Activated T-helper 17 cell treated with anti-CD3 and anti-CD28 coated beads, Interleukin-2, amount 50 U/mL, for 72 hours (primary cell): ENCODE results near the gene CDKN2AIP. TPM values are rescaled to one million over a fixed set of nuclear protein-coding genes. Genes with fewer than 3 reads are reported as not detected.
A peak's percentile ranks its signal among the peaks of the same experiment; 100 is the strongest.

ENCODE experiments used
- ATAC-seq: fragments of 150-1000 bp; cut with Tn5 transposase; replicated peaks from 2 replicates; pipeline ENCODE4 v1.10.0; 2021; ENCODE audit warnings: mild to moderate bottlenecking, moderate library complexity
- H3K27ac Mint-ChIP-seq: one replicate; pipeline ENCODE4 v1.8.0; 2022; ENCODE audit warnings: mixed read lengths
- H3K27me3 Mint-ChIP-seq: one replicate; pipeline ENCODE4 v1.8.0; 2022; ENCODE audit warnings: mixed read lengths
- H3K36me3 Mint-ChIP-seq: one replicate; pipeline ENCODE4 v1.8.0; 2022; ENCODE audit warnings: low read depth, mild to moderate bottlenecking, mixed read lengths
- H3K4me1 Mint-ChIP-seq: one replicate; pipeline ENCODE4 v1.8.0; 2022; ENCODE audit warnings: mixed read lengths
- H3K4me3 Mint-ChIP-seq: one replicate; pipeline ENCODE4 v1.8.0; 2022; ENCODE audit warnings: mild to moderate bottlenecking, mixed read lengths
- H3K9me3 Mint-ChIP-seq: one replicate; pipeline ENCODE4 v1.8.0; 2022; ENCODE audit warnings: mixed read lengths
- total RNA-seq, 2 donors: library from RNA; stranded (reverse); gene quantifications; one replicate each; pipeline ENCODE4 v1.2.3, GENCODE V29; 2022

CDKN2AIP gene
- total RNA-seq, 2 donors from 2014 or later, result 16.3 to 32.2 TPM

DNA sequence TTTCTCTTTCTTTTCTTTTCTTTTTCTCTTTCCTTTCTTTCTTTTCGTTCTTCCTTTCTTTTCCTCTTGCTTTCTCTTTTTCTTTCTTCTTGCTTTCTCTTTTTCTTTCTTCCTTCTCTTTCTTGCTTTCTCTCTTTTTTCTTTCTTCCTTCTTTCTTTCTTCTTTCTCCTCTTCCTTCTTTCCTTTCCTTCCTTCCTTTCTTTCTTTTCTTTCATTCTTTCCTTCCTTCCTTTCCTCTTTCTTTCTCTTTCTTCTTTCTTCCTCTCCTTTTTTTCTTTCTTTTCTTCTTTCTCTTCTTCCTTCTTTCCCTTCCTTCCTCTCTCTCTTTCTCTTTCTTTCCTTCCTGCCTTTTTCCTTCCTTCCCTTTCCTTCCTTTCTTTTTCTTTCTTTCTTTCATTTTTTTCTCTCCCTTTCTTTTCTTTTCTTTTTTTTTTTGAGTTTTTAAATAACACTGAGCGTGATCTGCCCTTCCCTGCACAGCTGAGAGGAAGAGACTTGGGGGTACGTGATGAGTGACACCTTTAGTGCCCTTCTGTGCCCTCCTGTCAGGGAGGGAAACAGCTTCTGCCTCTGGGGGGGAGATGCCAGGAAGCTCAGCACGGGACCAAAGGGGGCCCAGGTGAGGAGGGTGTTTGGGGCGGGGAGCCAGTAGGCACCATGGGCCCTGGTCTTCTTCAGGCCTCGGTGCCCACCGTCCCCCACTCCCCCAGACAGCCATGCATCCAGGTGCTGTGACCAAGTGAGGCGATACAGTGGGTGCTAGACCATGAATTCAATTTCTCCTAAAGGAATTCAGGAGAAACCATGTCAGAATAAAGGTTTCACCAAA lies 36.6 kb upstream of the CDKN2AIP start:
- no peaks in the 10 kb centered on the region for H3K9me3 Mint-ChIP-seq
- H3K27ac Mint-ChIP-seq, result peak overlapping the region; percentile 97
- peaks cover 13% of the 10 kb centered on the region for H3K4me1 Mint-ChIP-seq
- no peak for ATAC-seq
- no peaks in the 10 kb centered on the region for H3K36me3 Mint-ChIP-seq
- peak overlapping the region; percentile 87 for H3K4me3 Mint-ChIP-seq
- no peaks in the 10 kb centered on the region for H3K27me3 Mint-ChIP-seq

DNA sequence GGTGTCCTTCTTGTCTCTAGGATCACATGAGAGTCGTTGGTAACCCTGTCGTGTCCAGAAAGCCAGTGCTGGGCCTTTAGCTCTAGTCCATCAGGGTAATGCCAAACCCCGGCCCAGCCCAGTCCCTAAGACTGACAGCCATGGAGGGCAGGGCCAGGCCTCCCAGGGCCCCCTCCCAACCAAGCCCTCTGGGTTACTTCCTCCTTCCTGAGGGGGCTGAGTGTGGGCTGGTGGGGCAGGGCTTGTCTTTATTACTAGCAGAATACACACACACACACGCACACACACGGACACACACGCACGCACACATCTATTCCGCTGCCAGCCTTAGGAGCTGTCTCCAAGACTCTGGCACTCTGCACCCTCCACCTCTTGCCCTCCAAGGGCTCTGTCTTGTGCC lies 35.6 kb upstream of the CDKN2AIP start:
- no peak for ATAC-seq
- Mint-ChIP-seq H3K27me3 (no peaks in the 10 kb centered on the region), H3K27ac (no peak overlapping the region), H3K4me3 (peak overlapping the region; percentile 87), H3K36me3 (no peaks in the 10 kb centered on the region), H3K9me3 (no peaks in the 10 kb centered on the region), H3K4me1 (peaks cover 13% of the 10 kb centered on the region)

DNA sequence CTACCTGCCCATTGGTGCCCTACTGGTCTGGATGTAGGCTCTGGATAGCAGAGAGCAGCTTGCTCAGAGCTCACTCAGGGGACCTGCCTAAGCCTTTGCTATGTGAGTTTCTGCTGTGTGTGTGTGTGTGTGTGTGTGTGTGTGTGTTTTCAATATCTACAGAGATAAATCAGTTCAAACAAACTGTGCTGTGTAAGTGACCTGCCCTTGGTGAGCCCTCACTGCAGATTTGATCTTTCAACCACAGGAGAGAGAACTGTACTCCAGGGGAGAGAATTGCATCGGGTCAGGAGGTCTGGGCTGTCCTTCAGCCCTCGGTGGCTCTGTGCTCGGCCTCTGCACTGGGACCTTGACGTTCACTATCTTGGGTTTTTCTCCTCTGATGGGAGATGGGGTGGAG lies 35.0 kb upstream of the CDKN2AIP start:
- H3K9me3 Mint-ChIP-seq, result no peaks in the 10 kb centered on the region
- H3K4me1 Mint-ChIP-seq, result peaks cover 13% of the 10 kb centered on the region
- H3K27me3 Mint-ChIP-seq, result no peaks in the 10 kb centered on the region
- no peak for ATAC-seq
- no peak overlapping the region for H3K27ac Mint-ChIP-seq
- H3K4me3 Mint-ChIP-seq, result no peak overlapping the region
- H3K36me3 Mint-ChIP-seq, result no peaks in the 10 kb centered on the region

DNA sequence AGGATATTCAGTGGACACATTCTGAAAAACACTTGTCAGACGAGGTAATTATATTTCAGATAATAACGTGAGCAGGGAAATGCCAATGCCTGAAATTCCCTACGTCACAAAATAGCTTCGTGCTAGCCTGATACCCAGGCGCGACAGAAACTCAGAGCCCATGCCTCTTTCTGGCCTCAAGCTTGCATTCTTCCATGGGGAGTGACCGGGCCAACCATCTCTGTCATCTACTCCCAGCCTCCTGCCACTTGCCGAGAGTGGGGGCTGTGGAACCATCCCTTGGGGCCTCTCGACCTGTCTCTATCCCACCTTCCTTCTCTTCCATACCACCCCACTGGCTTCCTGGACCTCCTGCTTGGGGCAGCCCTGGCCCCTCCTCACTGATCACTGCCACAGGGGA lies 34.5 kb upstream of the CDKN2AIP start:
- H3K9me3 Mint-ChIP-seq, result no peaks in the 10 kb centered on the region
- no peaks in the 10 kb centered on the region for H3K36me3 Mint-ChIP-seq
- no peak overlapping the region for H3K27ac Mint-ChIP-seq
- H3K4me1 Mint-ChIP-seq, result peaks cover 8% of the 10 kb centered on the region
- no peak overlapping the region for H3K4me3 Mint-ChIP-seq
- H3K27me3 Mint-ChIP-seq, result no peaks in the 10 kb centered on the region
- ATAC-seq, result no peak

DNA sequence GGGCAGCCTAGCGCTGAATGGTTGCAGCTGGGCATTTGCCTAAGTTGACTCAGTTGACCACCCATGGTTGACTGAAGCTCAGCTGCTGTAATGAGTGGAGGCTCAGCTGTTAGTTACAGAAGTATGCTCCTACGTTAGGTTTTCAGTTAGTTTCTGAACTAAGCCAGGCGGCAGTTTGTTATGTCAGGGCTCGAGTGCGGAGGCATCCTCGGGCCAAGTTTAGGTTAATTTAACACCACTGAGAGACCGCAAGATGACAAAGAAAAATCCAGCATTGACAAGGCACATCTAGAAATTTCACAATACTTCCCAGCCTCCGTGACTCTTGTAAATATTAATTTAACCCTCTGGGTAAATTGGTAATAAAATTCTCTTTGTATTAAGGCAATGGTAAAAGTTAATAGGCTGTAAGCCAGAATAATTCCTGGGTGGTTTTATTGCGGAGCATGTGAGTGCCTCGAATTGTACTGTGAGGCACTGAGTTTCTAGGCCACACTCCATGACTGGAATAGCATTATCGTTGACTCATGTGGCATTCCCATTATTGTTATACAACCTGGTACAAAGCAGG lies 33.1 kb upstream of the CDKN2AIP start:
- ATAC-seq, result no peak
- H3K27me3 Mint-ChIP-seq, result no peaks in the 10 kb centered on the region
- H3K36me3 Mint-ChIP-seq, result no peaks in the 10 kb centered on the region
- H3K9me3 Mint-ChIP-seq, result no peaks in the 10 kb centered on the region
- peaks cover 8% of the 10 kb centered on the region for H3K4me1 Mint-ChIP-seq
- no peak overlapping the region for H3K4me3 Mint-ChIP-seq
- no peak overlapping the region for H3K27ac Mint-ChIP-seq

DNA sequence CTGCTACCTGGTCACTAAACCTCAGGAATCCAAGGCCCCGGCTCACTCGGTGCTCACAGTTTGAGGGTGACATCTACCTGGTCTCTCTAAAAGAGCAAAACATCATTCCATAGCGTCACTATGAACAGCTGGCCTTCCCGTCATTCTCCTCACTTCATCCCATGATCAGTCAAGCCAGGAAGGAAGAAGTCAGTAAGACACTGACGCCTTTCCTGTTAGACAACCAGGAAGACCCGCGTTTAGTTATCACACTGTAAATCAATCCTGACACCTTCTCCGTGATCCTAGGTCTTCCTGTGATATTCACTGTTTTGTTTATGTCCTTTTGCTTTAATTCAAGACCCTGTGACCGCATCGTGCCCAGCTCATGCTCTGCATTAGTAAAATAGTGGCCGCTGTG lies 31.6 kb upstream of the CDKN2AIP start:
- Mint-ChIP-seq H3K36me3 (no peaks in the 10 kb centered on the region), H3K4me3 (no peak overlapping the region), H3K4me1 (peaks cover 2% of the 10 kb centered on the region), H3K27me3 (no peaks in the 10 kb centered on the region), H3K27ac (no peak overlapping the region), H3K9me3 (no peaks in the 10 kb centered on the region)
- no peak for ATAC-seq

DNA sequence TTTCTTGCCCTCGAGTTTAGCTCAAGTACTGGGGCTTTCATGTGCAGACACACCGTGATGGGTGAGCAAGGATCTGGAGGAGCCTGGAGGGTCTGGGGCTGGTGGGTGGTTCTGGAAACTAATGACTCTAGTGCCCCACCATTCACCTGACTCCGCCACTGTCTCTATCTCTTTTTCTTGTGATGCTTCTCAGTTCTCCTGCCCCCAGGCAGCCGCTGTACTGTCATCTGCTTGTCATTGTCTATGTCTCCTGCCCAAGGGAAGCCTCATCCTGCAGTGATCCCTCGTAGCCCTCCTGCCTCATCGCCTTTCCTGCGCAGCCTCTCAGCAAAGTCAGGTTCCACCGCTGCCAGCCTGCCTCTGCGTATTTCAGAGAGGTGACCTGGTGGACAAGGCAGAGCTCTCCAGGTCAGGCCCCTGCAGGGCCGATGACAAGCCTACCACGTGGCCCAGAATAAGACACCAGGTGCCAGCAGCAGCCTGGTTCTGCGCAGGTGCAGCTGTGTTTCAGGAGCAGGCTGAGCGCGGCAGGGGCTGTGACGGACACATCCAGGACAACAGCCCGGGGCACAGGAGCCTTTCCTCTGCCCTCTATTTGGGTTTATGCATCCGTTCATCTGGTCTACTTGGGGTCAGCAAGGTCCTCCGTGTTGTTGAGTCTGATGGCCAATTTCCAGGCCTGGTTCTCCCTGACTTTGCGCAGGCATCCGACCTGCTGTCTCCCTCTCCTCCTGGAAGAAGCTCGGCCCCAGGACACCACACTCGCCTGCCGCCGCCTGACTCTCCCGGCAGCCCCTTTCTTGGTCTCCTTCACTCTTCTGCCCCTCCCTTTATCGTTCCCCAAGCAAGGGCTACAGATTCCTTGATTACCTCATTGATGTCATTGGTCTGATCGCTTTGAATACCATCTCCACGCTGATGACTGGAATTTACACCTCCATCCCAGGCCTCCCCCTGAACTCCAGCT lies 30.9 kb upstream of the CDKN2AIP start:
- no peaks in the 10 kb centered on the region for H3K9me3 Mint-ChIP-seq
- no peak overlapping the region for H3K27ac Mint-ChIP-seq
- no peak overlapping the region for H3K4me3 Mint-ChIP-seq
- no peaks in the 10 kb centered on the region for H3K27me3 Mint-ChIP-seq
- H3K36me3 Mint-ChIP-seq, result no peaks in the 10 kb centered on the region
- no peaks in the 10 kb centered on the region for H3K4me1 Mint-ChIP-seq
- no peak for ATAC-seq

DNA sequence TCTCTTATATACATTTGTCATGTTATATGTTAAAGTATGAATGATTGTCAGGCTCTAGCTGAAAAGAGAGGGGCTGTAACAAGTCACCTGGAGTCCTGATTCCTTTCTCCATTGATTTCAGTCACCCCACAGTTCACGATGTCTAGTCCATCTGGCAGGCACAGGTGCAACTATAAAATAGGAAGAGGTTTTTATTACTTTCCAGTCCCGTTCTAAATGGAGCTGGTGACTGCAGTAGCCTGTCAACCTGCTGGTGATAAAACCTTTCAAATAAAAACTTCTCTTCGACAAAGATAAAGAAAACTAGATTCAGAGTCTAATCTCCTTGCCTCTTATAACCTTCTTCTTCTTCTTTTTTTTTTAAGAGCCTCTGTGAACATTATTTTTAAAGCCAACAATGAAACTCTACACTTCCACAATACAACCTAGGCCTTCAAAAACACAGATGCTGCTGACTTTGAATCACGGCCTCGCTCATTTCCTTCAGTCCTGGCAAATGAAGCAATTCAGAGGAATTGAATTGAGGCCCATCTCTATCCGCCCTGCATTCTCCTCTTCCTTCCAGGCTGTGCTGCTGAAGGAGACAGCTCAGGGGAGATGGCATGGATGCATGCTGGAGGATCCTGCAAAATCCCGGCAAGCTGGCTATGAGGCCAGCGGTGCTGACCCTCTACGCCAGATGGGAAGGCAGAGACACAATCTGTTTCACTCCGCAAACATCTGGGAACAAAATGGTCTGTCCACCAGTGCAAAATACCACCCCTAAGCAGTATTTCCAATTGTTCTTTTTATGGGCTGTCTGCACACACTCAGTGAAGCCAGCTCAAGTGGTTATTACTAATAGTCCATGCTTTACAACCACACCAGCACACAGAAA lies 27.3 kb upstream of the CDKN2AIP start:
- Mint-ChIP-seq H3K4me3 (no peak overlapping the region), H3K27me3 (no peaks in the 10 kb centered on the region), H3K27ac (no peak overlapping the region), H3K36me3 (no peaks in the 10 kb centered on the region), H3K4me1 (no peaks in the 10 kb centered on the region), H3K9me3 (no peaks in the 10 kb centered on the region)
- ATAC-seq, result no peak

DNA sequence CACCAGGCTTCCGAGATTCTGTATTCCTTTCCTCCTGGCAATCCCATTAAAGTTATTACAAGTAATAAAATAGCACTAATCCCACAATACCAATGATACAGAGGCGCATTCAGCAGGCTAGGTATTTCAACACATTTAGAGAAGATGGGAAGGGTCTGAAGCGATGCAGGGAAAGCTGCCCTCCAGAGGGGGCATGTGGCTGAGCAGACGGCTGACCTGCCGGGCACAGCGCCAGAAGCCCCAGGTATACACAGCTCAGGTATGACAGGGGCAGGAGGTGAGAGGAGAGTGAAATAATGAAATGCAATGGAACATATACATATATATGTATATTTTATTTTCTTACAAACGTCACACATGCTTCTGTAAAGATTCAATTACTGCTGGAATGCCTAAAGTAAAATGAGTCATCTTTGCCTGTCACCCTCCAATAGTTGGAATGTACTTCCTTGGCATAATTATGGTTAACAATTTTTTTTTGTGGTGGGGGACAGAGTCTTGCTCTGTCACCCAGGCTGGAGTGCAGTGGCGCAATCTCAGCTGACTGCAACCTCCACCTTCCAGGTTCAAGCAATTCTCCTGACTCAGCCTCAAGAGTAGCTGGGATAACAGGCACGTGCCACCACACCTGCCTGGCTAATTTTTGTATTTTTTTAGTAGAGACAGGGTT lies 21.3 kb upstream of the CDKN2AIP start:
- H3K27ac Mint-ChIP-seq, result no peak overlapping the region
- H3K4me3 Mint-ChIP-seq, result no peak overlapping the region
- H3K36me3 Mint-ChIP-seq, result no peaks in the 10 kb centered on the region
- H3K27me3 Mint-ChIP-seq, result no peaks in the 10 kb centered on the region
- peaks cover 6% of the 10 kb centered on the region for H3K4me1 Mint-ChIP-seq
- ATAC-seq, result no peak
- H3K9me3 Mint-ChIP-seq, result no peaks in the 10 kb centered on the region

DNA sequence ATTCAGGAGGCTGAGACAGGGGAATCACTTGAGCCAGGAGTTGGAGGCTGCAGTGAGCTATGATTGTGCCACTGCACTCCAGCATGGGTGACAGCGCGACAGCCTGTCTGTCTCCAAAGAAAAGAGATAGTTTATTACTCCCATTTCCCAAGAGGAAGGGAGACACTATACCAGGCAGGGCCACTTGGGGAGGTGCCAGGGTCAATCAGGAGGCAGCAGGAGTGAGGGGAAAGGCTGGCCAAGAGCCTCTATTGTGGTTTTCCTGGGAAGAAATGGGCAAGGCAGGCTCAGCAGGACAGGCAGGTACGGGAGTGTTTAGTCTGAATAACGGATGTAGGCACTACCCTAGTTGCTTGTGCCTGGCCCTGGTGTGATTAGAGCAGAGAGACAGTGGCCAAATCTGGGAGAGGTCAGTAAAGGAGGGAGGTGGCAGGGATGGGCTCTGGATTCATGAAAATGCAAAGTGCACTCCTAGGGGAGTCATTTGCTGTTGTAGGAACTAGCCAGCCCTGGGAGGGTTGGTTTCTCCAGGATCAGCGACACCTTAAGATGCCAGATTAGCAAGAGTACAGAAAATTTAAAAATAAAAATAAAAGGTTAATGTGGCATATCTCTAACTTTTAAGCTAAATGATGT lies 20.2 kb upstream of the CDKN2AIP start:
- H3K9me3 Mint-ChIP-seq, result no peaks in the 10 kb centered on the region
- H3K27me3 Mint-ChIP-seq, result no peaks in the 10 kb centered on the region
- peaks cover 6% of the 10 kb centered on the region for H3K4me1 Mint-ChIP-seq
- H3K36me3 Mint-ChIP-seq, result no peaks in the 10 kb centered on the region
- no peak for ATAC-seq
- H3K4me3 Mint-ChIP-seq, result no peak overlapping the region
- no peak overlapping the region for H3K27ac Mint-ChIP-seq

DNA sequence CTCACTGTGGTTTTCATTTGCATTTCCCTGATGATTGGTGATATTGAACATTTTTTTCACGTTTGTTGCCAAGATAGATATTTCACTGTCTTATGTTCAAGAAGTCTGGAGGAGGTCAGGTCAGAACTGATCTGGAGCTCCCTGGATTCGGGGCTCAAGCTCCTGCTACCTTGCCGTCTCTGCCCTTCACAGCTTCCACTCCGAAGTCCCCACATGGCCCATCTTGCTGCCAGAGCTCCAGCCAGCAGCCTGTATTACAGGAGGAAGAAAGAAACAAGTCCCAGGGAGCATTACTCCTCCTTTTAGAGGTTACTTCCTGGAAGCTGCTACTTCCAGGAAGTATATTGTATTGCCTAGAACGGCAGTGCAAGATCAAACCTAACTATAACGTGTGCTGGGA lies 17.9 kb upstream of the CDKN2AIP start:
- Mint-ChIP-seq H3K4me1 (peaks cover 14% of the 10 kb centered on the region), H3K27ac (no peak overlapping the region), H3K27me3 (no peaks in the 10 kb centered on the region), H3K9me3 (no peaks in the 10 kb centered on the region), H3K4me3 (no peak overlapping the region), H3K36me3 (no peaks in the 10 kb centered on the region)
- no peak for ATAC-seq

DNA sequence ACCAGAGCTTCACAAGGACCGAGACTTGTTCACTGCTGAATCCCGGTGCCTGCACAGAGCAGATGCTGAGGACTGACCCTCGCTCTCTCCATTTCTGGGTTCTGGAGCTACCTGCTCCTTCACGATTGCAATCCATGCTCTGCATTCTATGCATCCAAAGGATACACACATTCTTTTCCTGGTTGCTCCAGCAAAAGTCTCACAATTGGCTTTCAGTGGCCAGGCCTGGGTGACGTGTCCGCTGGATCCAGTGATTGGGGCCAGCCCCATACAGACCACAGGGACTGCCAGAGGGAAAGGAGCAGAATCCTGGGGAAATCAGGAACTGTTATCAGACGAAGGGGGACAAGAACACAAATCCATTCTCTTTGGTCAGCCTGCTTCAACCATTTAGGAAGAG lies 14.9 kb upstream of the CDKN2AIP start:
- no peaks in the 10 kb centered on the region for H3K36me3 Mint-ChIP-seq
- no peaks in the 10 kb centered on the region for H3K9me3 Mint-ChIP-seq
- no peak overlapping the region for H3K4me3 Mint-ChIP-seq
- peak overlapping the region; percentile 78 for H3K27ac Mint-ChIP-seq
- H3K4me1 Mint-ChIP-seq, result peaks cover 19% of the 10 kb centered on the region
- H3K27me3 Mint-ChIP-seq, result no peaks in the 10 kb centered on the region
- no peak for ATAC-seq

DNA sequence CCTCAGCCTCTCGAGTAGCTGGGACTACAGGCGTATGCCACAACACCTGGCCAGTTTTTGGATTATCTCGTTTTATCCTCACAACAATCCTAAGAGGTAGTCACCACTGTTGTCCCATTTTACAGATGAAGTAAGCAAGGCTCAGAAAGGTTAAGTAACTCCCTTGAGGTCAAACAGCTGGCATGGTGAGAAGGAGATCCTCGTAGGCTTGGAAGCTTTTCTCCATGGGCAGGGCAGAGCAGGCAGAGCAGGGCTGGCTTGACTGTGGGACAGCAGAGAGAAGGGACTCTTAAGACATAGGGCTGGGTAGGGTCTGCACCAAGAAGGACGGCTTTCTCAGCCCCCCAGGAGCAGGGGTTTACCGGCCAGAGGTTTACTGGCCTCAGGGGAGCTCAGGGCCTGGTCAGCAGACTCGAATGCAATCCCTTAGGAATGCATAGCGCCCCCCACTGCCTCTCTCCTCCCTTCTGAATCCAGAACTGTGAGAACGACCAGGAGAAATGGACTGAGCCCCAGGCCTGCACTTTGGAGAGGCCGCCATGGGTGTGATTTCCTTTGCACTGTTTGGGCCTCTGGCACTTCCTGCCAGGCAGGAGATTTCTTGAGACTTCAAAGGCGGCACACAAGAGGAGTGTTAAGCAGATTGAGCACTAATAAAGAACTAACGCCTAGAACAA lies 14.0 kb upstream of the CDKN2AIP start:
- H3K27me3 Mint-ChIP-seq, result no peaks in the 10 kb centered on the region
- peak; percentile 82 for ATAC-seq
- H3K4me1 Mint-ChIP-seq, result peaks cover 22% of the 10 kb centered on the region
- H3K9me3 Mint-ChIP-seq, result no peaks in the 10 kb centered on the region
- peak overlapping the region; percentile 88 for H3K27ac Mint-ChIP-seq
- no peaks in the 10 kb centered on the region for H3K36me3 Mint-ChIP-seq
- H3K4me3 Mint-ChIP-seq, result peak overlapping the region; percentile 62
